B cell (primary cell): ENCODE data around the gene ABCA4. TPM values are rescaled to one million over a fixed set of nuclear protein-coding genes. Genes with fewer than 3 reads are reported as not detected.

Experiments
- ATAC-seq: fragments of 200-7000 bp; cut with Tn5 transposase; one replicate; pipeline ENCODE4 v1.10.0; 2021; ENCODE audit warnings: low read depth, mild to moderate bottlenecking, moderate number of reproducible peaks, moderate library complexity
- CTCF ChIA-PET: fragments of 350-600 bp; sonication (Branson Sonifier 250); formaldehyde crosslinking; loops from one replicate; lab custom pipeline; 2021; ENCODE audit warnings: antibody characterized with exemption, inconsistent platforms; lab: Charles Lee
- POLR2A ChIA-PET: fragments of 350-600 bp; sonication (Branson Sonifier 250); formaldehyde crosslinking; loops from one replicate; lab custom pipeline; 2021; ENCODE audit warnings: antibody characterized with exemption; lab: Charles Lee
- DNase-seq: peaks from one replicate; pipeline ENCODE4 v3.0.0; 2013
- H2AFZ ChIP-seq: 2 replicates; pipeline ENCODE4 v1.6.1; 2012; ENCODE audit warnings: mild to moderate bottlenecking, low read depth, low read length; ENCODE audit not compliant: insufficient read depth, poor library complexity, severe bottlenecking
- H3K27ac ChIP-seq, 2 donors: 1 replicate in 1 of 2; 2 replicates in 1 of 2; pipeline ENCODE4 v1.5.1; 2012 to 2013; ENCODE audit warnings: low read length in 2 of 2, mild to moderate bottlenecking in 2 of 2, moderate library complexity in 1 of 2
- H3K27me3 ChIP-seq, 4 experiments: fragments of 200-600 bp in 1 of 4; sonication (generic) in 1 of 4; replicated peaks in 1 of 4; 1 replicate in 2 of 4; 2 replicates in 2 of 4; pipeline versions ENCODE4 v1.6.1 to v1.7.0; 2013 to 2016; ENCODE audit warnings: low read length in 3 of 4, mild to moderate bottlenecking in 2 of 4, mixed read lengths in 1 of 4, moderate library complexity in 1 of 4; ENCODE audit not compliant: insufficient read depth in 4 of 4, control insufficient read depth in 3 of 4; ENCODE audit errors: control extremely low read depth in 1 of 4
- H3K36me3 ChIP-seq, 2 experiments: replicated peaks in 1 of 2; 1 replicate in 1 of 2; 2 replicates in 1 of 2; pipeline versions ENCODE4 v1.6.1 to v1.7.1; 2013; ENCODE audit warnings: low read length in 1 of 2; ENCODE audit not compliant: insufficient read depth in 2 of 2, control insufficient read depth in 1 of 2; ENCODE audit errors: control extremely low read depth in 1 of 2, extremely low read depth in 1 of 2
- H3K4me1 ChIP-seq, 2 donors: fragments of 200-600 bp in 1 of 2; sonication (generic) in 1 of 2; 1 replicate in 1 of 2; 2 replicates in 1 of 2; pipeline versions ENCODE4 v1.5.1 to v1.6.1; 2013 to 2017; ENCODE audit warnings: low read length in 2 of 2; ENCODE audit not compliant: control insufficient read depth in 2 of 2, insufficient read depth in 2 of 2
- H3K4me2 ChIP-seq: replicated peaks from 2 replicates; pipeline ENCODE3; 2012; ENCODE audit warnings: mild to moderate bottlenecking, low read depth, low read length; ENCODE audit not compliant: poor library complexity, severe bottlenecking
- H3K4me3 ChIP-seq, 5 experiments: fragments of 200-600 bp in 1 of 5; sonication (generic) in 1 of 5; 1 replicate in 3 of 5; 2 replicates in 2 of 5; pipeline versions ENCODE4 v1.5.1 to v1.7.0; 2011 to 2016; ENCODE audit warnings: low read length in 4 of 5, mild to moderate bottlenecking in 4 of 5, low read depth in 2 of 5, control low read depth in 1 of 5, moderate library complexity in 1 of 5; ENCODE audit not compliant: insufficient read depth in 1 of 5; ENCODE audit errors: control extremely low read depth in 1 of 5, extremely low read depth in 1 of 5
- H3K79me2 ChIP-seq: fragments of 200-600 bp; sonication (generic); one replicate; pipeline ENCODE4 v1.6.0; 2016; ENCODE audit warnings: low read length; ENCODE audit not compliant: control insufficient read depth, insufficient read depth
- H3K9ac ChIP-seq: fragments of 200-600 bp; sonication (generic); 2 replicates; pipeline ENCODE4 v1.6.1; 2017; ENCODE audit warnings: mild to moderate bottlenecking, low read length, moderate library complexity
- H3K9me3 ChIP-seq, 3 donors: one replicate each; pipeline versions ENCODE4 v1.6.1 to v1.7.1; 2013; ENCODE audit warnings: low read length in 2 of 3; ENCODE audit not compliant: control insufficient read depth in 2 of 3, insufficient read depth in 1 of 3; ENCODE audit errors: control extremely low read depth in 1 of 3
- H4K20me1 ChIP-seq: 2 replicates; pipeline ENCODE4 v1.6.0; 2012; ENCODE audit warnings: mild to moderate bottlenecking, low read length; ENCODE audit not compliant: insufficient read depth, control insufficient read depth, poor library complexity, severe bottlenecking
- H3K27ac Mint-ChIP-seq: one replicate; pipeline ENCODE4 v1.8.0; 2021; ENCODE audit warnings: mixed read lengths
- H3K27me3 Mint-ChIP-seq: one replicate; pipeline ENCODE4 v1.8.0; 2021; ENCODE audit warnings: mixed read lengths
- H3K4me1 Mint-ChIP-seq: one replicate; pipeline ENCODE4 v1.8.0; 2021; ENCODE audit warnings: mixed read lengths
- H3K4me3 Mint-ChIP-seq: one replicate; pipeline ENCODE4 v1.8.0; 2021; ENCODE audit warnings: mixed read lengths
- H3K9me3 Mint-ChIP-seq: one replicate; pipeline ENCODE4 v1.8.0; 2022; ENCODE audit warnings: mixed read lengths; ENCODE audit not compliant: insufficient read depth
- EZH2 ChIP-seq: IDR thresholded peaks from 2 replicates; pipeline ENCODE4 v1.6.1; 2012; ENCODE audit warnings: borderline replicate concordance, low read depth, mild to moderate bottlenecking, moderate library complexity, low read length; ENCODE audit not compliant: insufficient read depth, poor library complexity, severe bottlenecking
- WGBS: methylation state at CpG from one replicate; pipeline ENCODE4 v1.1.5; 2013; ENCODE audit warnings: missing lambda C conversion rate; ENCODE audit not compliant: insufficient coverage; 5-methylcytosine and 5-hydroxymethylcytosine counted together
- intact Hi-C: fragments of 100-400 bp; cut with micrococcal nuclease; formaldehyde crosslinking; loops from one replicate; pipeline ENCODE4 v1.10.0; 2022
- polyA plus RNA-seq: library from polyadenylated mRNA; depleted of rRNA; stranded (reverse); fragments of >200 nt; gene quantifications from 2 replicates; pipeline ENCODE4 v1.2.3, GENCODE V29; 2012
- total RNA-seq, 2 donors: library from RNA; stranded (reverse); fragments of 120-200 nt in 1 of 2; gene quantifications; 1 replicate in 1 of 2; 2 replicates in 1 of 2; pipeline versions ENCODE4 v1.2.3 to v1.2.4, GENCODE V29; 2013 to 2022
- TF ChIP-seq, protein P1 (sequence below): fragments of 200-600 bp; IDR thresholded peaks from one replicate; pipeline ENCODE4 v1.8.0; 2022; ENCODE audit warnings: antibody characterized with exemption, mild to moderate bottlenecking

The ABCA4 gene
- total and polyA plus RNA-seq, 2 donors (not counting 1 experiment from before 2014, with no cell fraction given): not detected

DNA sequence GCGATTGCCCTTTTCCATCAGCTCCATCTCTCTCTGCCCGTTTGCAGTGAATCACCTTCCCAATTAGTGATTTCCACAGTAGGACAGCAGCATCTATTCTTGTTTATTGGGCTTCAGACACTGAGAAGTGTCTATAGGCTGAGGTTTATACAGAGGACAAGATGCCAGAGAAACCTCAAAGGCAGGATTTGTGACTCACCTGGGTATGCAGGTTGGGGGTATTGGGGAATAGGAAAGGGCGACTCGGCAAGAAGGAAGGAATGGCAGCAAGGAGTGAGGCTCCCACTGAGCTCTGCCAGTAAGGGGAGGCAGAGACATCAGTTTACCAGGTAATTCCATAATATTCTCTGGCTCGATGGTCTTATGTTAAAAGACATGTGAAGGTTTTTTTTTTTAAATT lies 25.3 kb upstream of the ABCA4 start:
- H3K27me3 ChIP-seq: no peaks in the 10 kb centered on the region
- no peaks in the 10 kb centered on the region for H3K9me3 ChIP-seq
- no peak overlapping the region for H3K4me3 Mint-ChIP-seq
- no peaks in the 10 kb centered on the region for H3K4me1 Mint-ChIP-seq
- DNase-seq: no peak
- H3K9ac ChIP-seq: no peak overlapping the region
- TF ChIP-seq, protein P1, sequence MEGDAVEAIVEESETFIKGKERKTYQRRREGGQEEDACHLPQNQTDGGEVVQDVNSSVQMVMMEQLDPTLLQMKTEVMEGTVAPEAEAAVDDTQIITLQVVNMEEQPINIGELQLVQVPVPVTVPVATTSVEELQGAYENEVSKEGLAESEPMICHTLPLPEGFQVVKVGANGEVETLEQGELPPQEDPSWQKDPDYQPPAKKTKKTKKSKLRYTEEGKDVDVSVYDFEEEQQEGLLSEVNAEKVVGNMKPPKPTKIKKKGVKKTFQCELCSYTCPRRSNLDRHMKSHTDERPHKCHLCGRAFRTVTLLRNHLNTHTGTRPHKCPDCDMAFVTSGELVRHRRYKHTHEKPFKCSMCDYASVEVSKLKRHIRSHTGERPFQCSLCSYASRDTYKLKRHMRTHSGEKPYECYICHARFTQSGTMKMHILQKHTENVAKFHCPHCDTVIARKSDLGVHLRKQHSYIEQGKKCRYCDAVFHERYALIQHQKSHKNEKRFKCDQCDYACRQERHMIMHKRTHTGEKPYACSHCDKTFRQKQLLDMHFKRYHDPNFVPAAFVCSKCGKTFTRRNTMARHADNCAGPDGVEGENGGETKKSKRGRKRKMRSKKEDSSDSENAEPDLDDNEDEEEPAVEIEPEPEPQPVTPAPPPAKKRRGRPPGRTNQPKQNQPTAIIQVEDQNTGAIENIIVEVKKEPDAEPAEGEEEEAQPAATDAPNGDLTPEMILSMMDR: no peak
- TF ChIP-seq EZH2: no peak
- no peaks in the 10 kb centered on the region for H3K4me1 ChIP-seq
- H3K4me3 ChIP-seq: no peak overlapping the region
- H3K4me2 ChIP-seq: no peak overlapping the region
- no peak overlapping the region for H3K27ac Mint-ChIP-seq
- intact Hi-C loops: no loop called here
- no peaks in the 10 kb centered on the region for H3K27me3 Mint-ChIP-seq
- H4K20me1 ChIP-seq: no peaks in the 10 kb centered on the region
- CTCF ChIA-PET: no interaction called here
- H2AFZ ChIP-seq: no peak overlapping the region
- no peak for ATAC-seq
- no peaks in the 10 kb centered on the region for H3K36me3 ChIP-seq
- no peak overlapping the region for H3K27ac ChIP-seq
- POLR2A ChIA-PET: no interaction called here
- no peaks in the 10 kb centered on the region for H3K9me3 Mint-ChIP-seq
- 100% methylated on average over 3 of the region's 5 CpGs for WGBS
- no peaks in the 10 kb centered on the region for H3K79me2 ChIP-seq

DNA sequence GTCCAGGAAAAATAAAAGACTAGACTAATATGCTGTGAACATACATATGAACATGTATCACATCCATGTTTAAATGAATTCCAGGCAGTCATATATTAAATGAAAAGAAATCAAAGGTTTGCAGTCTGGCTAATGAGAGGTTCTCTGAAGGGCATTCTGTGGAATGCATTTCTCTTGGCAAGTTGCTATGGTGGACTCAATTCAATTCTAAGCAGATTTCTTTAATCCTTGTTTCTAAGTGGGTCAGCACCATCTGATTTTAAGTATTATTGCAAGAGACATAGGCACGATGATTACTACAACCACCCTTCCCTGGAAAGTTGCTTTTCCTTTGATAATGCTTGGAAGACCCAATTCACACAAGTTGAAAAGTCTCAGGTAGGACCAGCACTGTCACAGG lies 23.9 kb upstream of the ABCA4 start:
- Mint-ChIP-seq H3K27ac (no peak overlapping the region), H3K4me3 (no peak overlapping the region), H3K27me3 (no peaks in the 10 kb centered on the region), H3K9me3 (no peaks in the 10 kb centered on the region), H3K4me1 (no peaks in the 10 kb centered on the region)
- Histone ChIP-seq H3K4me2 (no peak overlapping the region), H3K79me2 (no peaks in the 10 kb centered on the region), H3K9ac (no peak overlapping the region), H2AFZ (no peak overlapping the region), H3K9me3 (no peaks in the 10 kb centered on the region), H3K27ac (no peak overlapping the region), H3K36me3 (no peaks in the 10 kb centered on the region), H3K27me3 (no peaks in the 10 kb centered on the region), H4K20me1 (no peaks in the 10 kb centered on the region), H3K4me3 (no peak overlapping the region), H3K4me1 (no peaks in the 10 kb centered on the region)
- CTCF ChIA-PET: no interaction called here
- ATAC-seq (no peak), DNase-seq (no peak)
- intact Hi-C loops: no loop called here
- WGBS: no CpG with 5 or more reads among the region's 1 CpG
- TF ChIP-seq, protein P1: no peak
- TF ChIP-seq EZH2: no peak
- POLR2A ChIA-PET: no interaction called here
